Renal pelvis (tissue), 4 donors: ENCODE measurements around the gene HSPA12B. TPM values are rescaled to one million over a fixed set of nuclear protein-coding genes. Genes with fewer than 3 reads are reported as not detected.

Source experiments
- DNase-seq: peaks from one replicate; pipeline ENCODE4 v3.0.0-alpha.2; 2013
- polyA plus RNA-seq, 3 donors: library from polyadenylated mRNA; unstranded; fragments of 120-200 nt; gene quantifications; one replicate each; pipeline ENCODE4 v1.2.1, GENCODE V29; 2013; ENCODE audit not compliant: insufficient read length in 3 of 3

HSPA12B gene
- polyA plus RNA-seq, 3 donors, result 11.8 to 19.1 (median 15.7) TPM

- DNase-seq, result no peak
Measured at GRCh38 chr20:3763671-3764601, 31.5 kb downstream of the HSPA12B start.

GRCh38 chr20:3764659-3765058 lies 32.2 kb downstream of the HSPA12B start:
- no peak for DNase-seq

- no peak for DNase-seq
Measured at GRCh38 chr20:3765171-3765882, 32.8 kb downstream of the HSPA12B start.

GRCh38 chr20:3766422-3767109 lies 34.1 kb downstream of the HSPA12B start:
- DNase-seq, result no peak

GRCh38 chr20:3767110-3767426 lies 34.6 kb downstream of the HSPA12B start:
- no peak for DNase-seq

GRCh38 chr20:3767427-3768341 lies 35.2 kb downstream of the HSPA12B start, which contains the start of gene ADISSP:
Gene ADISSP (minus strand): TSS chr20:3767753. CDS start chr20:3760100, 7,653 bp downstream.
- peak; percentile 98 for DNase-seq

GRCh38 chr20:3768342-3769130 lies 36.1 kb downstream of the HSPA12B start:
- peak; percentile 75 for DNase-seq

GRCh38 chr20:3771552-3772058 lies 39.1 kb downstream of the HSPA12B start:
- DNase-seq, result no peak

GRCh38 chr20:3775457-3776108 lies 43.1 kb downstream of the HSPA12B start:
- no peak for DNase-seq

GRCh38 chr20:3777381-3777715 lies 44.9 kb downstream of the HSPA12B start:
- no peak for DNase-seq

GRCh38 chr20:3777716-3778629 lies 45.5 kb downstream of the HSPA12B start:
- DNase-seq, result no peak

GRCh38 chr20:3778976-3779375 lies 46.5 kb downstream of the HSPA12B start:
- DNase-seq, result no peak

GRCh38 chr20:3781153-3781910 lies 48.8 kb downstream of the HSPA12B start, which contains the start of gene SPEF1:
Gene SPEF1 (minus strand): TSS chr20:3781448. CDS start chr20:3781287, 161 bp downstream.
- DNase-seq, result peak; percentile 95

- DNase-seq, result no peak
Measured at GRCh38 chr20:3782597-3782996, 50.1 kb downstream of the HSPA12B start.

- DNase-seq, result no peak
Measured at GRCh38 chr20:3783068-3783489, 50.6 kb downstream of the HSPA12B start.

GRCh38 chr20:3783511-3784195 lies 51.2 kb downstream of the HSPA12B start:
- no peak for DNase-seq

GRCh38 chr20:3784216-3784853 lies 51.9 kb downstream of the HSPA12B start:
- DNase-seq, result no peak
